GM18867 (cell line): ENCODE results near the gene ARL4D.
"Not testable (repeated sequence)": the region's sequence is repeated elsewhere in the genome, so short reads cannot be mapped to it uniquely, and the experiment has no call there.

Source experiments
- ATAC-seq: cut with Tn5 transposase; IDR thresholded peaks from one replicate; pipeline ENCODE4 v1.9.1; 2021; ENCODE audit warnings: mild to moderate bottlenecking, moderate library complexity; ENCODE audit not compliant: unreplicated experiment

The ARL4D gene

DNA sequence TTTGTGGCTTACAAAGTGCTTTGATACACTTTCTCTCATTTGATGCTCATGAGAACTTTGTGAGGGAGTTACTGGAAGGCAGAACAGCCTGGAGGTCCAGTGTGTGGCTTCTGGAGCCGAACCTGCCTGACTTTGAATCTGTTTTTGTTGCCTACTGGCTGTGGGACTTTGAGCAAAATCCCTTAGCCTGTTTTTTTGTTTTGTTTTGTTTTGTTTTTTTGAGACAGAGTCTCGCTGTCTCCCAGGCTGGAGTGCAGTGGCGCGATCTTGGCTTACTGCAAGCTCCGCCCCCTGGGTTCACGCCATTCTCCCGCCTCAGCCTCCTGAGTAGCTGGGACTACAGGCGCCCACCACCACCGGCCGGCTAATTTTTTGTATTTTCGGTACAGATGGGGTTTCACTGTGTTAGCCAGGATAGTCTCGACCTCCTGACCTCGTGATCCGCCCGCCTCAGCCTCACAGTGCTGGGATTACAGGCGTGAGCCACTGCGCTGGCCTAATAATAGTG is 20.6 kb downstream of the ARL4D start:
- not testable (repeated sequence) for ATAC-seq

DNA sequence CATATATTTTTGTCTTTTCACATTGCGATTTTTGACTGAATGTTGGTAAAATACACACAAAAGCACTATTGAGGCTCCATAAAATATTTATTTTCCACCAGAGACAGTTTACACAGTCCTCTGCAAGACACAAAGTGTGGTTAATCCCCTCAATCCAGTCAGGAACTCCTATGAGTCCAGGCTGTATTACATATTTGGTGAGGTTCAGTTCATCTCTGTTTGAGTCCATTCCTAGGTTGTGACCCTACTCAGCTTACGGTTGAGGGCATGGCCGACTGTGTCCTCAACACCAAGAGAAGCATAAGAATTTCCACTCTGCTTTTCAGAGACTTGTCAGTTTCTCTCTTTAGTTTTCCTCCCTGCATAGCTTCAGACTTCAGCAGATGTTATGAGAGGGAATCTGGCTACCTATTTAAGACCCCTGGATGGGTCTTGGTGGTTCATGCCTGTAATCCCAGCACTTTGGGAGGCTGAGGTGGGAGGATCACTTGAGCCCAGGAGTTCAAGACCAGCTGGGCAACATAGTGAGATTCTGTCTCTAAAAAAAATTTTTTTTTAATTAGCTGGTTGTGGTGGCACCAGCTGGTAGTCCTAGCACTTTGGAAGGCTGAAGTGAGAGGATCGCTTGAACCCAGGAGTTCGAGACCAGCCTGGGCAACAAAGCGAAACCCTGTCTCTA is 25.1 kb downstream of the ARL4D start:
- no peak for ATAC-seq

DNA sequence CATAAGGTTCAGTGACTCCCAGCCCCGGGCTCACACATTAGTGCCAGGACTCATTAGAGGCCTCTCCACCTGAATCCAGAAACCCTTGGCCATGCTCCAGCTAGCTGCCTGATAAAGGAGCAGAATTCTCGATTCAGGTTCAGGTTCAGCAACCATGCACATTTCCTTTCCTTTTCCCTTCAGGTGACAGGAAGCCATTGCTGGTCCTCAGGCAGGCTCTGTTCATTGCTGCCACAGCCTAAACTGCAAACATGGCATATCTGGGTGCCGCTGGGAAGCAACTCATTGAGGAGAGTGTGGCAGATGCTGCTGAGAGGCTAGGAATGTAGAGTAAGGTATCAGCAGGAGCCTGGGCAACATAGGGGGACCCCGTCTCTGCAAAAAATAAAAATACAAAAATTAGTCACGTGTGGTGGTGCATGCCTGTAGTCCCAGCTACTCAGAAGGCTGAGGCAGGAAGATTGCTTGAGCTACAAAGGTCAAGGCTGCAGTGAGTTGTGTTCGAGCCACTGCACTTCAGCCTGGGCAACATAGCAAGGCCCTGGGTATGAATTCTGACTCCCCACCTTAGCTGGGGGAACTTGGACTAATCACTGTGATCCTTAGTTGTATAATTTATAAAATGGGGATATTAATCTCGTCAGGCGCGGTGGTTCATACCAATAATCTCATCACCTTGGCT is 28.7 kb downstream of the ARL4D start:
- ATAC-seq, result no peak

DNA sequence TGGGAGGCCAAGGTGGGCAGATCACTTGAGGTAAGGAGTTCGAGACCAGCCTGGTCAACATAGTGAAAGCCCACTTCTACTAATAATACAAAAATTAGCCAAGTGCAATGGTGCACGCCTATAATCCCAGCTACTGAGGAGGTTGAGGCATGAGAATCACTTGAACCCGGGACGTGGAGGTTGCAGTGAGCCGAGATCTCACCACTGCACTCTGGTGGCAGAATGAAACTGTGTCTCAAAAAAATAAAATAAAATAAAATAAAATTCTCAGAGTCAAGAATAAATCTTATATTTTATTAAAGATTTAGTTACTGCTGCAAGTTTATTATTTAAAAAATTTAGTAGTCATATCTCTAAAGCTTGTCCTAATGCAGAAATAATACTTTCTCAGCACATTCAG is 29.7 kb downstream of the ARL4D start:
- ATAC-seq, result no peak

DNA sequence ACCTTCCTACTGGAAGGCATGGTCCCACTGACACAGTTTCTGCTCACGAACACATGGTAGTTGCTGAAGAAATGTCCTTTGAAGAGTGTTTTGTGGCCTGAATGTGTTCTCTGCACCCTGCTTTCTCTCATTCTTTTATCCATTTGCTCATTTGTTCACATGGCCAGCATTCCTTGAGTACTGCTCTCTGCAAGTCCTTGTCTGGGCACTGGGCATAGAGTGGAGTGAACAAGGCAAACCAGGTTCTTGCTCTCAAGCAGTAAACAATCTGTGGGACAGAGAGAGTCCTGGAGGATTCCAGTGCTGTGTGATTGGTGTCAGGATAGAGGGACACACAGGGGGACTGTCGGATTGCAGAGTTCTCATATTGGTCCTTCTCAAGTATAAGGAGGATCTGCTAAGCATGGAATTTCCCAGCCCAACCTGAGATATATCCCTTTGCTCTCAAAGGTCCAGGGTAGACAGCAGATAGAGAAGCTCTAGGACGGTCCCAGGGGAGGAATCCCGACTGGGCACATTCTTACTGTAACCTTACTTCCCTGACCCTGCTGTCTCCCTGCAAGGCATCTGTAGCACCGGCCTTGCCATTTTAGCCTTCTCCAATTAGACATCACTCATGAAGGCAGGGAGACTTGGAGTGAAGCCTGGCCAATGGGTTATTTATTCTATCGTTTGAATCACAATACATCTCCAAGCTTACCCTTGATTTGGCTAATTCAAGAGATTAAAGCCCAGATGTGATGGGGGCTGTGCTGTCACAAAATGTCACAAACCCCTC is 32.3 kb downstream of the ARL4D start:
- no peak for ATAC-seq

DNA sequence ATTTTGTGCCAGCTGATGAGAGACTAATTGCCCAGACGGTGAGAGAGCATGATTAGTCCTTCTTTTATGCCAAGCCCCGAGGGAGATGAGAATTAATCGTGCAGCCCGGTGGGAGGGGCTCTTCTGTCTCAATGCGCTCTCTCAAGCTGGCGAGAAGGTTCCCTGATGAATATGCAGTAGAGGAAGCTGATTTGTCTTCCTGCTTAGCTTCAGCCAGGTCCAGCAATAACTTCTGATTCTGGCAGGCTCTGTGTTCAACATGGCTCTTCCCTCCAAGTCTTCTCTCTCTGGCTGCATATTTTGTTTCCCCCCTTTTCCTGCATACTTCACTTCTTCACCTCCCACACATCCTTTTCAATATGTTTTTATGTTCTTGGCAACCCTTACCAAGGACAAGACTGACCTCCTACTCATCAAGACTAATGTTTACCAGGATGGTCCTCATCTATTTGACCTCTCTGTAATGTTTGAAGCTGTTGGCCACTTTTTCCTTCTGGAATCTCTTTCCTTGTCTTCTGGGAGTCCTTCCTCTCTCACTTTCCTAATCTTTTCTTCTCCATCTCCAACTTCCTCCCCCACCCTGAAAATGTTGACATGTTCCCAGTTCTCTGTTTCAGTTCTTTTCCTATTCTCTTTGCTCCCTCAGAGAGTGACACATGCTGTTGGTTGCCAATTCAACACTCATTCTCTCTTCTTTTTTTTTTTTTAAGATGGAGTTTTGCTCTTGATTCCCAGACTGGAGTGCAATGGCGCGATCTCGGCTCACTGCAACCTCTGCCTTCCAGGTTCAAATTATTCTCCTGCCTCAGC is 33.1 kb downstream of the ARL4D start:
- ATAC-seq, result no peak

DNA sequence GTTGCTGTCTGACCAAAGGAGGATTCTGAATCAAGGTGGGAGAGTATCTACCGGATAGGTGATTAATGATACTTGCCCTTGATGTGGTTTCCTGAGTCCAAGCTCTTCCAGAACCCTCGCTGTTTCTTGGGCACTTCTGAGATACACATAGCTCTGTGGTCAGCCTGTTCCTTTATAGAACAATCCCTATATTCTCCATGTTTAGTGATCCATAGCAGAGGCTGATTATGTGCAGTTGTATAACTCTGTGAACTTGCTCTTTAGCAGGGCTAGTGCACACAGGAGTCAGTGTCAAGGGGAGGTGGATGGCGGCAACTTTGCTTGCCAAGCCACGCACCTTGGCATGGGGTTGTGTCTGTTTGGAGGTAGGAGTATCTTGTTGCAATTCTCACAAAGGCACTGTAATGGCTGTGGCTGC is 36.1 kb downstream of the ARL4D start:
- no peak for ATAC-seq

DNA sequence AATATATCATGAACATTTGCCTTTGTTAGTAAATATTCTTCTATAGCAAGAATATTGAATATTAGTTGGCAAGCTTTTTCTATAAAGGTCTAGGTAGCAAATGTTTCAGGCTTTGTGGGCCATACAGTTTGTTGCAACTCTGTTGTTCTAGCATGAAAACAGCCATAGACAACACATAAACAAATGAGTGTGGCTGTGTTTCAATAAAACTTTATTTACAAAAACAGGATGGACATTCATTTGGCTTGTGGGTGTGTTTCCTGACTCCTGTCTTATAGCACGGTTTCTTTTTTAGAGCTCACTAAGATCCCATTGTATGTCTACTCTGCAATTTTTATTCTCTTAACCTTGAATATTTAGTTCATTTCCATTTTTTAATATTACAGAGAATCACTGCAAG is 39.0 kb downstream of the ARL4D start:
- ATAC-seq, result no peak

DNA sequence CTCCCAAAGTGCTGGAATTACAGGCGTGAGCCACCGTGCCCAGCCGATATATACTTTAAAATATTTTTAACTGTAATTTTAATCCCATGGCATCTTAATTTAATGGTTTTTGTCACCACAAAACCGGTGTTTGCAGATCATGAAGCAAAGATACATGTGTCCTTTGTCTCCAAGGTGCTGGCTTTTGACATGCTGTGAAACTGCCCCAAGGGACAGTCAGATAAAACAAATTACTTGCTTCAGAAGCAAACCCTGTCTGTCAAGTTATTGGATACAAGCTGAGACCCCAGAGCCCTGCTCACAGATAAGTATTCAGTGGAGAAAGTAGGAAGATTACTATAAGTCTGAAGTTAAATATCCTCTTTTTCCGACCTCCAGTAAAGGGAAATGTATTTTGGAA is 39.8 kb downstream of the ARL4D start:
- no peak for ATAC-seq

DNA sequence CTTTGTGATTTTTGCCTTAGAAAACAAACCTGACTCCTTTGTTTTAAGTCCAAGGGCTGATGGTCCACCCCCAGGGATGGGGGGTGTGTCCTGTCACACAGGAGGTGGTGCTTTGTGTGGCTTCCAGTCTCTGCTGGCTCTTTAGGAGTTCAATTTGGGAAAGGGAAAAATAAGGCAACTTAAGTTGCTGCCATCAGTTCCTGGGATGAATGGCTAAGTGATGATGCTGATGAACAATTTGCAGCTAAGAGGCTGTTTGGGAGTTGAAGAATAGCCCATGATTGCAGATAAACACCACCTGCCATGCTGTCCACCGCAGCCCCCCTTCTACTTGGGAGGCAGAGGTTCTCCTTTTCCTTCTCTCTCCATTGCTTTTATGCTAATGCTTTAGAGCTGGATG is 40.2 kb downstream of the ARL4D start:
- ATAC-seq, result no peak

DNA sequence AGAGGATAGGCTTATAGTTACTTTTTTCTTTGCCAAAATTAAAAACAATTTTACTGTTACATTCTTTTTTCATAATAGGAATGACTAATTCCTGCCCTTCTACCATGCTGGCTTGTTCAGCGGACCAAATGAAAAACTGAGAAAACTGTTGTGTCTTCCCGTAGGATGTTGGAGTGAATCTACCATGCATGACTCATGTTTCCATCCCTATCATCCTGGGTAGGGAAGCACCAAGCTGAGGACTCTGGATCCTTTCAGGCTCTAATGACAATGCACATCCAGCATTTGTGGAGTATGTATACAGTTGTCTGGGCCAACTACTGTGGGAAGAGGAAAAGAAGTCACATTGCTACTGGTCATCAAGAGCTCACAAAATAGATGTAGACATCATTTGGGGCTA is 43.9 kb downstream of the ARL4D start:
- ATAC-seq, result no peak

DNA sequence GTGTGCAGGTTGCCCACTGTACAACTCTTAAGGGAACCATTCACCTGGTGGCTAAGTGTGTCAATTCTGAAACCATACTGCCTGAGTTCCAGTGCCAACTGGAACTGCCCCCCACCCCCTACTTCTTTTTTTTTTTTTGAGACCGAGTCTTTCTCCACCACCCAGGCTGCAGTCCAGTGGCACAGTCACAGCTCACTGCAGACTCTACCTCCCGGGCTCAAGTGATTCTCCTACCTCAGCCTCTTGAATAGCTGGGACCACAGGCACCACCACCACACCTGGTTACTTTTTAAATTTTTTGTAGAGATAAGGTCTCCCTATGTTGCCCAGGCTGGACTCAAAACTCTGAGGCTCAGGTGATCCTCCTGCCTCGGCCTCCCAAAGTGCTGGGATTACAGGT is 44.6 kb downstream of the ARL4D start:
- ATAC-seq, result no peak

DNA sequence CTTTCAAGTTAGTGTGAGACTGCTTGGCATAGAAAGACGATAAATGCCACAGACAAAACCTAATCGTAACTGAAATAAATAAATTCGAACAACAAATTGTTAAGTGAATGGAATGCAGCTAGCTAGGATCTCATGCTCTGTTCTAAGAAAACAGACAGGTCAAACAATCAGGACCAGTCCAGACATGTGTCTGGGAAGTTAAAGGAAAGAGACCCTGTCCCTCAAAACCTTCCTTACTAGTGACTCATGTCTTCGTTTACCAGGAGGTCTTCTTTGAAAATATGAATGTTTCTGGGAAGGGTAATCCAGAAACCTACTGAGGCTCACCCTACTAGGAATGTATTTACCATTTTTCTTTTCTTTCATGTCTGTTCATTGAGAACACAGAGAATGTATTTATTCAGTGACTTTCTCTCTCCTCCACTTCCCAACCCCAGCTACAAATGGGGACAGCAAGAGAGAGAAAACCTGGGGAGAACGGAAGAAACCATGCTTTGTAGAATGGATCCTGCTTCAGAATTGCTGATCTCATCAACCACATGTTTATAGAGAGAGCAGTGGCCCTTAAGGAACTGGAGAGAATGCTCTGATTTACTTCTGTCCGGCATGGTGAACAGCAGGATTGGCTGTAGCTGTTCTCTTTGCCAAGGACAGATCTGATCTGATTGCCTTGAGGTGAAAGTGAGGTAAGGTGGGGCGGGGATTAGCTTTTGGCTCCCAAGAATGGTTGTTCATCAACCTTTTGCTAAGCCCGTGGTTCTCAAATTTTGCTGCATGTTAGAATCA is 45.6 kb downstream of the ARL4D start:
- ATAC-seq, result no peak

DNA sequence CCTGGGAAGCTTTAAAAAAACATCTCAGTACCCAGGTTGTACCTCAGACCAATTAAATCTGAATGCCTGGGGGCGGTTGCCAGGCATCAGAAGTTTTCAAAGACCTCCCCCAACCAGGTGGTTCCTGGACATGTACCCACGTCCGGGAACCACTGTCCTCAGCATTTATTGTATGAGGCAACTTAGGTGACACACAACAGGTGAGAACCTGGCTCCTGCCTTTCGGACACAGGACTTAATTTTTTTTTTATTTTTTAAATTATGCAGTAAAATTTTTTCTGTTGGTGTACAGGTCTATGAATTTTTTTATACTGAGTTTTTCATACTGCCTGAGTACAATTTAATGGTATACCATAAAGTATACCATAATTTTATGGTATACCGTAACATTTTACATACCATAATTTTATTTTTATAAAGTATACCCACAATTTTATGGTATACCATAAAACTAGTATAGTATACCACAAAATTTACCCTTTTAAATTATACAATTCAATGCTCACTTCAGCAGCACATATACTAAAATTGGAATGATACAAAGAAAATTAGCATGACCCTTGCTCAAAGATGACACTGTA is 46.3 kb downstream of the ARL4D start:
- no peak for ATAC-seq

DNA sequence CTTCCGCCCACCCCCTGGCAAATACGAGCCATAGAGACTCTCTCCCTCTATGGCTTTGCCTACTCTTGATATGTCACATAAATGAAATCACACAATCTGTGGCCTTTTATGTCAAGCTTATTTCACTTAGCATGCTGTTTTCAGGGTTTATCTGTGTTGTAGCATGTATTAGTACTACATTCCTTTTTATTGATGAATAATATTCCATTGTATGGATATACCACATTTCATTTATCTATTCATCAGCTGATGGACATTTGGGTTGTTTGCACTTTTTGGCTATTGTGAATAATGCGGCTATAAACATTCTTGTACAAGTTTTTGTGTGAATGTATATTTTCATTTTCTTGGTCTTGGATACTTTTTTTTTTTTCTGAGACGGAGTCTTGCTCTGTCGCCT is 48.0 kb downstream of the ARL4D start:
- no peak for ATAC-seq

DNA sequence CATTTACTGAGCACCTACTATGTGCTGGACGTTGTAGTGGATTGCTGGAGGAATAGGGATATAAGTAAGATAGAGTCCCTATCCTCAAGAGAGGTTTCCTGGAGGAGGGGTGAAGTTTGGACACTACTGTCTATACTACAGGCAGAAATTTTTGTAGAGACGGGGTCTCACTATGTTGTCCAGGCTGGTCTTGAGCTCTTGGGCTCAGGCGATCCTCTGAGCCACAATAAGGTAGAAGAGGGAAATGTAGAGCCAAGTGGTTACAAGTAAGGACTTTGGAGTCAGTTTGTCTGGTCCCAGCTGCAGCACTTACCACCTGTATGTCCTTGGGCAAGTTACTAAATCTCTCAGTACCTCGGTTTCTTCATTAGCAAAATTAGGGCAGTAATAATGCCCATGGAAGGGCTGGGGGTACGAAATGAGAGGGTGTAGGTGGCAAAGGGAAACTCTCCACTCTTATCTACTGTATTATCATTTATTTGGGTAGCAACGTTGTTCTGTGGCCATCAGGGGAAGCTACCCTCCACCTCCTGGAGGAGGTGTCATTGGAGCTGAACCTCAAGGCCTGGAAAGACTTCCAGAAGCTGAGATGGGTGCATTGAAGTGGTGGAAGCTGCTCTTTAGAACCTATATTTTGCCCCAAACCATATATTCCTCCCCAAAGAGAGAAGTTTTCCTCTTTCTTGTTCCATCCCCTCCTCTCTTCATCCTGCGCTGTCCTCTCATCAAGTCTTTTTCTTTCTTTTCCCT is 50.1 kb downstream of the ARL4D start:
- no peak for ATAC-seq

DNA sequence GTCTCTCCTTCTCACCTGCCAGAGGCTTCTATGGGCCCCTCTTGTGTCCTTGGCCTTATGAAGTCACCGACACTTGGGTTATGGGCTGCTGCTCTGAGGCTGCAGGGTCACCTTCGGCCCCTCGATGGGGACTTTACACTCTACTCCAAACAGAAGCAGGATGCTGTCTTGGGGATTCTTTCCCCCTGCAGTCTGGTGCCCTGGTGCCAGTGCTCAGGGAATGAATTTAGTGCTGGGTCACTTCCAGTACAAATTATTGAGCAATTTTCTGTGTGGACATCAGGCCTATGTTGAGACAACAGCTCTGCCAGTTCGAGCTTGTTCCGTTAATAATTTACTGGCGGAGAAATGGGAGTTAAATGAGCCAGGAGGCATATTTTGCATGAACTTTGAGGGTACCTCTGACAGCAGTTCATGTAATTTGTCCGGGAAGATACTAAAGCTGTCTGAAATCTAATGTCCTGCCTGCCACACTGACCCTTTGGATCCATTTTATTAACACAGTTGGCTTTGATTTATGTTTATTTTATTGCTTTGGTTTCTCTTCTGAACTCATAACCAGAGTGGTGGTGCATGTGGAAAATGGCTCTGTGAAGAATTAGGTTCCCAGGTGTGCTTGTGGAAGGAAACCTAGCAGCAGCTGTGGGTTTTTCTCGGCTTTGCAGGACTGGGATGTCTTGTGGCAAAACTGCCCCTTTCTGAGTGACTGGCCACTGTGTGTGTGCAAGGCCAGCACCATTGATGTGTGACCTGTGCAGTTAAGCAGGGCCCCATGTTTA is 50.9 kb downstream of the ARL4D start:
- ATAC-seq, result no peak
